SK-N-SH (cell line): ENCODE data around the gene SNAP29. TPM values are rescaled to one million over a fixed set of nuclear protein-coding genes. Genes with fewer than 3 reads are reported as not detected.

ENCODE experiments used
- CTCF ChIA-PET: fragments of 300-600, 350-600 bp; formaldehyde crosslinking; extraction: SDS; loops from one replicate; lab custom pipeline; 2021; lab: Yijun Ruan, JAX
- POLR2A ChIA-PET: fragments of 350-600 bp; sonication (Branson Sonifier 250); formaldehyde crosslinking; extraction: SDS; loops from one replicate; lab custom pipeline; 2020; ENCODE audit warnings: antibody characterized with exemption, inconsistent platforms; lab: Yijun Ruan, JAX
- DNase-seq: peaks from one replicate; pipeline ENCODE4 v3.0.0; 2012
- H2AFZ ChIP-seq: fragments of 200-600 bp; sonication (generic); 2 replicates; pipeline ENCODE4 v1.8.1; 2016; ENCODE audit warnings: antibody characterized with exemption, mild to moderate bottlenecking, low read depth
- H3F3A ChIP-seq: fragments of 200-600 bp; sonication (generic); replicated peaks from 2 replicates; pipeline ENCODE3; 2016; ENCODE audit warnings: antibody characterized with exemption, mild to moderate bottlenecking; ENCODE audit not compliant: insufficient read depth
- H3K27ac ChIP-seq, 2 experiments: fragments of 200-500 bp in 1 of 2; fragments of 200-600 bp in 1 of 2; sonication (Bioruptor generic) in 1 of 2; sonication (generic), shearing (Covaris generic) in 1 of 2; 2 replicates each; pipeline versions ENCODE4 v1.5.1 to v1.6.1; 2014 to 2016; ENCODE audit warnings: low read depth in 2 of 2, inconsistent platforms in 1 of 2, low read length in 1 of 2, mild to moderate bottlenecking in 1 of 2, mixed read lengths in 1 of 2
- H3K27me3 ChIP-seq: fragments of 200-600 bp; sonication (generic), shearing (Covaris generic); 2 replicates; pipeline ENCODE4 v1.6.1; 2016; ENCODE audit warnings: mixed run types; ENCODE audit not compliant: insufficient read depth
- H3K36me3 ChIP-seq, 2 experiments: fragments of 200-500 bp in 1 of 2; fragments of 200-600 bp in 1 of 2; sonication (Bioruptor generic) in 1 of 2; sonication (generic) in 1 of 2; replicated peaks in 1 of 2; 2 replicates each; pipeline versions ENCODE3 to v1.5.1; 2014 to 2016; ENCODE audit warnings: low read length in 1 of 2, mild to moderate bottlenecking in 1 of 2; ENCODE audit not compliant: insufficient read depth in 2 of 2, control insufficient read depth in 1 of 2
- H3K4me1 ChIP-seq, 2 experiments: fragments of 200-500 bp in 1 of 2; fragments of 200-600 bp in 1 of 2; sonication (Bioruptor generic) in 1 of 2; sonication (generic), shearing (Covaris generic) in 1 of 2; 2 replicates each; pipeline versions ENCODE4 v1.5.1 to v1.6.1; 2014 to 2016; ENCODE audit warnings: low read depth in 1 of 2, low read length in 1 of 2, mixed run types in 1 of 2; ENCODE audit not compliant: insufficient read depth in 2 of 2, control insufficient read depth in 1 of 2
- H3K4me2 ChIP-seq: fragments of 200-600 bp; sonication (generic), shearing (Covaris generic); 2 replicates; pipeline ENCODE4 v1.6.1; 2017; ENCODE audit warnings: mixed run types
- H3K4me3 ChIP-seq, 2 experiments: fragments of 200-500 bp in 1 of 2; fragments of 200-600 bp in 1 of 2; sonication (Bioruptor generic) in 1 of 2; sonication (generic), shearing (Covaris generic) in 1 of 2; 2 replicates each; pipeline versions ENCODE4 v1.5.1 to v1.8.1; 2014 to 2016; ENCODE audit warnings: low read depth in 2 of 2, inconsistent platforms in 1 of 2, low read length in 1 of 2, mild to moderate bottlenecking in 1 of 2, mixed read lengths in 1 of 2, moderate library complexity in 1 of 2
- H3K79me2 ChIP-seq: fragments of 200-600 bp; sonication (generic); 2 replicates; pipeline ENCODE4 v1.8.1; 2017; ENCODE audit warnings: mild to moderate bottlenecking; ENCODE audit not compliant: insufficient read depth
- H3K9ac ChIP-seq: fragments of 200-600 bp; sonication (generic); 2 replicates; pipeline ENCODE4 v1.6.1; 2017; ENCODE audit warnings: mixed run types
- H3K9me2 ChIP-seq: fragments of 200-600 bp; sonication (generic); 2 replicates; pipeline ENCODE4 v1.6.1; 2017; ENCODE audit warnings: mixed run types
- H3K9me3 ChIP-seq: fragments of 200-600 bp; sonication (generic); 2 replicates; pipeline ENCODE4 v1.6.1; 2017; ENCODE audit warnings: mixed run types, mild to moderate bottlenecking, moderate library complexity
- H4K20me1 ChIP-seq: fragments of 200-600 bp; sonication (generic); 2 replicates; pipeline ENCODE4 v1.6.1; 2017; ENCODE audit warnings: mild to moderate bottlenecking, mixed run types; ENCODE audit not compliant: insufficient read depth
- EP300 ChIP-seq, 2 experiments: IDR thresholded peaks; 2 replicates each; pipeline versions ENCODE4 v1.4.0 to v1.6.1; 2012; ENCODE audit warnings: borderline replicate concordance in 1 of 2, low read depth in 1 of 2, low read length in 1 of 2
- FOXJ3 ChIP-seq: sonication (generic); formaldehyde crosslinking; IDR thresholded peaks from 2 replicates; pipeline ENCODE4 v1.5.1; 2020; ENCODE audit warnings: mild to moderate bottlenecking, missing genetic modification reagents
- GATA2 ChIP-seq: sonication (generic); formaldehyde crosslinking; IDR thresholded peaks from 2 replicates; pipeline ENCODE4 v1.5.0; 2020; ENCODE audit warnings: mild to moderate bottlenecking, missing genetic modification reagents
- JUND ChIP-seq: IDR thresholded peaks from 2 replicates; pipeline ENCODE4 v1.4.0; 2012
- MEF2A ChIP-seq: IDR thresholded peaks from 2 replicates; pipeline ENCODE4 v1.4.0; 2012; ENCODE audit warnings: low read depth, borderline replicate concordance
- NFIC ChIP-seq: IDR thresholded peaks from 2 replicates; pipeline ENCODE4 v1.4.0; 2012; ENCODE audit warnings: borderline replicate concordance
- PBX3 ChIP-seq: IDR thresholded peaks from 2 replicates; pipeline ENCODE4; 2012
- POLR2AphosphoS5 ChIP-seq: IDR thresholded peaks from 2 replicates; pipeline ENCODE4 v1.6.1; 2012; ENCODE audit warnings: low read depth, low read length
- RAD21 ChIP-seq: IDR thresholded peaks from 2 replicates; pipeline ENCODE4 v1.6.1; 2012; ENCODE audit warnings: mild to moderate bottlenecking, low read length
- RCOR1 ChIP-seq: fragments of 150-350 bp; IDR thresholded peaks from 2 replicates; pipeline ENCODE4 v1.6.1; 2017; ENCODE audit warnings: antibody characterized with exemption, low read length
- RFX5 ChIP-seq: IDR thresholded peaks from 2 replicates; pipeline ENCODE4 v1.6.1; 2012; ENCODE audit warnings: mild to moderate bottlenecking, improper control_type of control experiment, low read length
- RXRA ChIP-seq: IDR thresholded peaks from 2 replicates; pipeline ENCODE4 v1.4.0; 2012; ENCODE audit warnings: low read depth, mild to moderate bottlenecking, borderline replicate concordance
- YY1 ChIP-seq: IDR thresholded peaks from 2 replicates; pipeline ENCODE4 v1.4.0; 2012; ENCODE audit warnings: low read depth, mild to moderate bottlenecking
- ZBTB33 ChIP-seq: IDR thresholded peaks from 2 replicates; pipeline ENCODE4 v1.4.0; 2012; ENCODE audit warnings: low read depth, borderline replicate concordance
- WGBS: methylation state at CpG from one replicate; pipeline ENCODE4 v1.1.6; 2017; ENCODE audit warnings: low lambda C conversion rate; 5-methylcytosine and 5-hydroxymethylcytosine counted together
- polyA plus RNA-seq, 3 experiments: library from polyadenylated mRNA; depleted of rRNA; stranded (reverse); fragments of >200 nt; gene quantifications; 2 replicates each; pipeline ENCODE4 v1.2.3, GENCODE V29; 2012
- TF ChIP-seq, protein P1 (sequence below): IDR thresholded peaks from 2 replicates; pipeline ENCODE4 v1.4.0; 2012; ENCODE audit warnings: low read depth, borderline replicate concordance

Gene SNAP29
- polyA plus RNA-seq, 1 of the 3 experiments (the other 2 are of a cell fraction): 37.3 TPM

- H3K36me3 ChIP-seq: no peaks in the 10 kb centered on the region
- H3K4me1 ChIP-seq: peaks cover 0 to 5% of the 10 kb centered on the region in 2 experiments; a peak in 2 of 4 replicates
- peaks cover 8% of the 10 kb centered on the region for H3F3A ChIP-seq
- H3K27ac ChIP-seq: no peak overlapping the region
- no peaks in the 10 kb centered on the region for H3K27me3 ChIP-seq
- H3K4me3 ChIP-seq: no peak overlapping the region
- TF ChIP-seq, protein P1, sequence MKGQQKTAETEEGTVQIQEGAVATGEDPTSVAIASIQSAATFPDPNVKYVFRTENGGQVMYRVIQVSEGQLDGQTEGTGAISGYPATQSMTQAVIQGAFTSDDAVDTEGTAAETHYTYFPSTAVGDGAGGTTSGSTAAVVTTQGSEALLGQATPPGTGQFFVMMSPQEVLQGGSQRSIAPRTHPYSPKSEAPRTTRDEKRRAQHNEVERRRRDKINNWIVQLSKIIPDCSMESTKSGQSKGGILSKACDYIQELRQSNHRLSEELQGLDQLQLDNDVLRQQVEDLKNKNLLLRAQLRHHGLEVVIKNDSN: no peak
- TF ChIP-seq GATA2 (CRISPR knock-in tag) (no peak), NFIC (no peak), PBX3 (no peak), JUND (no peak), FOXJ3 (no peak), YY1 (no peak), RCOR1 (no peak), RAD21 (no peak), RFX5 (no peak), EP300 (IDR thresholded peaks at IDR 0.05; ENCODE audit: borderline replicate concordance in 1 of 2, low read depth in 1 of 2, low read length in 1 of 2) (no peak), POLR2AphosphoS5 (no peak), ZBTB33 (no peak), MEF2A (no peak), RXRA (no peak)
- no peaks in the 10 kb centered on the region for H3K79me2 ChIP-seq
- H3K9ac ChIP-seq: no peak overlapping the region
- no peaks in the 10 kb centered on the region for H3K9me3 ChIP-seq
- no peak overlapping the region for H2AFZ ChIP-seq
- H3K4me2 ChIP-seq: no peak overlapping the region
- no peaks in the 10 kb centered on the region for H4K20me1 ChIP-seq
- DNase-seq: no peak
- POLR2A ChIA-PET: interaction anchor here (1.1 kb wide), 1 partner anchor 12 kb away, joined by 3 read pairs; the partner anchor contains the start of gene CRKL
- WGBS: 90% methylated on average over 3 of the region's 4 CpGs
- CTCF ChIA-PET: interaction anchor here (1.5 kb wide), 1 partner anchor 54 kb away, joined by 3 read pairs; no protein-coding TSS in a partner anchor
- no peaks in the 10 kb centered on the region for H3K9me2 ChIP-seq
Measured at GRCh38 chr22:20905415-20906386, 46.9 kb downstream of the SNAP29 start.
